CD4-positive, alpha-beta memory T cell (primary cell): Measurements from ENCODE around the gene JMJD4. TPM values are rescaled to one million over a fixed set of nuclear protein-coding genes. Genes with fewer than 3 reads are reported as not detected.

Experiments used
- CTCF ChIA-PET: fragments of 350-600 bp; sonication (Branson Sonifier 250); formaldehyde crosslinking; loops from one replicate; lab custom pipeline; 2021; ENCODE audit warnings: inconsistent platforms; ENCODE audit not compliant: partially characterized antibody; lab: Charles Lee
- POLR2A ChIA-PET: fragments of 350-600 bp; sonication (Branson Sonifier 250); formaldehyde crosslinking; loops from one replicate; lab custom pipeline; 2021; ENCODE audit not compliant: partially characterized antibody; lab: Charles Lee
- DNase-seq, 5 donors: peaks; one replicate each; pipeline versions ENCODE4 v3.0.0 to v3.0.0-alpha.2; 2020 to 2022; ENCODE audit warnings: mixed read lengths in 1 of 5
- H3K27ac ChIP-seq: one replicate; pipeline ENCODE4 v1.7.0; 2013; ENCODE audit warnings: low read depth, low read length
- H3K27me3 ChIP-seq: 2 replicates; pipeline ENCODE4 v1.7.0; 2013; ENCODE audit warnings: mild to moderate bottlenecking, low read length, moderate library complexity; ENCODE audit not compliant: insufficient read depth
- H3K36me3 ChIP-seq: 2 replicates; pipeline ENCODE4 v1.7.0; 2013; ENCODE audit warnings: mild to moderate bottlenecking, low read length, moderate library complexity; ENCODE audit not compliant: insufficient read depth
- H3K4me1 ChIP-seq: 2 replicates; pipeline ENCODE4 v1.7.0; 2013; ENCODE audit warnings: mild to moderate bottlenecking, low read length, moderate library complexity; ENCODE audit not compliant: insufficient read depth
- H3K4me3 ChIP-seq, 2 donors: one replicate each; pipeline ENCODE4 v1.7.0; 2013; ENCODE audit warnings: low read length in 2 of 2, mild to moderate bottlenecking in 1 of 2
- H3K9me3 ChIP-seq, 2 donors: one replicate each; pipeline ENCODE4 v1.7.0; 2013; ENCODE audit warnings: low read length in 2 of 2, control low read depth in 1 of 2; ENCODE audit not compliant: control insufficient read depth in 1 of 2
- H3K27ac Mint-ChIP-seq, 7 donors: one replicate each; pipeline ENCODE4 v1.8.0; 2020 to 2021; ENCODE audit warnings: mixed read lengths in 7 of 7, mild to moderate bottlenecking in 6 of 7, inconsistent platforms in 3 of 7, moderate library complexity in 3 of 7
- H3K27me3 Mint-ChIP-seq, 2 donors: one replicate each; pipeline ENCODE4 v1.8.0; 2020 to 2021; ENCODE audit warnings: mixed read lengths in 2 of 2
- H3K36me3 Mint-ChIP-seq, 2 donors: one replicate each; pipeline ENCODE4 v1.8.0; 2020 to 2021; ENCODE audit warnings: mixed read lengths in 2 of 2, inconsistent platforms in 1 of 2, mild to moderate bottlenecking in 1 of 2
- H3K4me1 Mint-ChIP-seq, 4 donors: one replicate each; pipeline ENCODE4 v1.8.0; 2020 to 2021; ENCODE audit warnings: mixed read lengths in 4 of 4, mild to moderate bottlenecking in 1 of 4
- H3K4me3 Mint-ChIP-seq, 8 donors: one replicate each; pipeline ENCODE4 v1.8.0; 2020 to 2021; ENCODE audit warnings: mixed read lengths in 8 of 8, mild to moderate bottlenecking in 7 of 8, moderate library complexity in 6 of 8, inconsistent platforms in 3 of 8
- H3K9me3 Mint-ChIP-seq, 8 donors: one replicate each; pipeline ENCODE4 v1.8.0; 2020 to 2021; ENCODE audit warnings: mixed read lengths in 8 of 8, mild to moderate bottlenecking in 5 of 8, inconsistent platforms in 3 of 8, moderate library complexity in 1 of 8
- intact Hi-C: fragments of 100-400 bp; cut with micrococcal nuclease; formaldehyde crosslinking; loops from one replicate; pipeline ENCODE4 v1.15.1; 2023
- polyA plus RNA-seq, 2 donors: library from polyadenylated mRNA; unstranded; fragments of 300-500 nt; fragmentation: Illumina TruSeq; gene quantifications; one replicate each; pipeline ENCODE4 v1.2.3, GENCODE V29; 2021
- total RNA-seq, 2 experiments: library from RNA; stranded (reverse); gene quantifications; one replicate each; pipeline ENCODE4 v1.2.3, GENCODE V29; 2021

The JMJD4 gene
- total and polyA plus RNA-seq, 4 experiments from 2014 or later = 22.6 to 34.1 (median 29.7) TPM

DNA sequence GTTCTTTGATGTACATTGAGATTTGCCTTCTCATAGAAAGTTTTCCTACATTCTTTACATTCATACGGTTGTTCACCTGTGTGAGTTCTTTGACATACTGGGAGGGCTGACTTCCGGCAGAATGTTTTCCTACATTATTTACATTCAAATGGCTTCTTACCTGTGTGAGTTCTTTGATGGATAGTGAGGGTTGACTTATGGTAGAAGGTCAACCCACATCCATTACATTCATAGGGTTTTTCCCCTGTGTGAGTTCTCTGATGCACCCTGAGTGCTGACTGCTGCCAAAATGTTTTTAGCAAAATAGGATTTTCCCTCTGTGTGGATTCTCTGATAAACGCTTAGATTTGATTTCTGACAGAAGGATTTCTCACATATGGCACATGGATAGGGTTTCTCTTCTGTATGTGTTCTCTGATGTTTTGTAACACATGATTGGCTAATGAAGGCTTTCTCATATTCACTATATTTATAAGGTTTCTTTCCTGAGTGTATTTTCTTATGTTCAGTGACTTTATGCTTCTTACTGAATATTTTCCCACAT, 37.7 kb downstream of the JMJD4 start:
- H3K4me3 Mint-ChIP-seq = no peak overlapping the region
- H3K27me3 ChIP-seq = no peaks in the 10 kb centered on the region
- H3K36me3 ChIP-seq = no peaks in the 10 kb centered on the region
- H3K36me3 Mint-ChIP-seq = peaks cover 13 to 22% of the 10 kb centered on the region in 2 donors
- H3K4me1 Mint-ChIP-seq = no peaks in the 10 kb centered on the region
- H3K27ac ChIP-seq = no peak overlapping the region
- H3K4me3 ChIP-seq = no peak overlapping the region
- intact Hi-C loops = no loop called here
- H3K9me3 Mint-ChIP-seq = peaks cover 13 to 79% (median 56%) of the 10 kb centered on the region in 8 donors
- H3K9me3 ChIP-seq = peaks cover 0 to 19% of the 10 kb centered on the region in 2 donors
- DNase-seq = no peak
- POLR2A ChIA-PET = no interaction called here
- H3K27ac Mint-ChIP-seq = no peak overlapping the region
- H3K27me3 Mint-ChIP-seq = peaks cover 3 to 8% of the 10 kb centered on the region in 2 donors
- H3K4me1 ChIP-seq = no peaks in the 10 kb centered on the region
- CTCF ChIA-PET = no interaction called here

DNA sequence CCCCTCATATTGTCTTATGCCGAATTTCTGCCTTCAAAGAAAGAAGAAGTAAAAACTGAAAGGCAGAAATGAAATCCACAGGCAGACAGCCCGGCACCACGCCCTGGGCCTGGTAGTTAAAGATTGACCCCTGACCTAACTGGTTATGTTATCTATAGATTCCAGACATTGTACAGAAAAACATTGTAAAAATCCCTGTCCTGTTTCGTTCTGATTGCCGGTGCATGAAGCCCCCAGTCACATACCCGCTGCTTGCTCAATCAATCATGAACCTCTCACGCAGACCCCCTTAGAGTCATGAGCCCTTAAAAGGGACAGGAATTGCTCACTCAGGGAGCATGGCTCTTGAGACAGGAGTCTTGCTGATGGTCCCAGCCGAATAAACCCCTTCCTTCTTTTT, 49.3 kb downstream of the JMJD4 start:
- Histone ChIP-seq H3K9me3 (peaks cover 7% of the 10 kb centered on the region in 2 donors), H3K27ac (no peak overlapping the region), H3K36me3 (no peaks in the 10 kb centered on the region), H3K4me3 (no peak overlapping the region), H3K27me3 (no peaks in the 10 kb centered on the region), H3K4me1 (no peaks in the 10 kb centered on the region)
- Mint-ChIP-seq H3K9me3 (peaks cover 8 to 98% (median 82%) of the 10 kb centered on the region in 8 donors), H3K27ac (no peak overlapping the region), H3K27me3 (no peaks in the 10 kb centered on the region), H3K36me3 (peaks cover 7 to 21% of the 10 kb centered on the region in 2 donors), H3K4me3 (no peak overlapping the region), H3K4me1 (no peaks in the 10 kb centered on the region)
- CTCF ChIA-PET = no interaction called here
- intact Hi-C loops = no loop called here
- no peak for DNase-seq
- POLR2A ChIA-PET = no interaction called here

Other genes starting within 250 kb of the JMJD4 start
- 10 to 100 TPM in 1 of 2 experiments, 1 to 10 TPM in 1; 8.4 to 10.2 TPM for gene ZNF678, start 171.7 kb downstream of the JMJD4 start, total RNA-seq
- gene ZNF678, start 171.7 kb downstream of the JMJD4 start, polyA plus RNA-seq = 1 to 10 TPM; 3.0 to 4.1 TPM
- gene SNAP47, start 133 bp upstream of the JMJD4 start, total RNA-seq = 10 to 100 TPM; 27.0 to 30.5 TPM
- 10 to 100 TPM; 46.6 to 53.6 TPM for gene SNAP47, start 133 bp upstream of the JMJD4 start, polyA plus RNA-seq
- gene PRSS38, start 80.4 kb upstream of the JMJD4 start, total RNA-seq = not detected
- gene PRSS38, start 80.4 kb upstream of the JMJD4 start, polyA plus RNA-seq = not detected
- gene WNT9A, start 212.6 kb upstream of the JMJD4 start, total RNA-seq = under 1 TPM; 0.08 to 0.15 TPM
- under 1 TPM in 1 of 2 donors, not detected in 1; 0.08 TPM for gene WNT9A, start 212.6 kb upstream of the JMJD4 start, polyA plus RNA-seq